Effector memory CD8-positive, alpha-beta T cell (primary cell): ENCODE measurements around the gene MYOZ2.

ENCODE experiments used
- ATAC-seq: fragments of 150-1000 bp; cut with Tn5 transposase; replicated peaks from 2 replicates; pipeline ENCODE4 v1.10.0; 2021; ENCODE audit warnings: mild to moderate bottlenecking, moderate library complexity
- DNase-seq, 3 experiments: peaks; one replicate each; pipeline ENCODE4 v3.0.0; 2021
- H3K27ac Mint-ChIP-seq, 2 donors: one replicate each; pipeline ENCODE4 v1.8.0; 2022; ENCODE audit warnings: mild to moderate bottlenecking in 2 of 2, mixed read lengths in 2 of 2, moderate library complexity in 2 of 2
- H3K27me3 Mint-ChIP-seq, 2 donors: one replicate each; pipeline ENCODE4 v1.8.0; 2022; ENCODE audit warnings: mixed read lengths in 2 of 2
- H3K36me3 Mint-ChIP-seq: one replicate; pipeline ENCODE4 v1.8.0; 2022; ENCODE audit warnings: mild to moderate bottlenecking, moderate library complexity, mixed read lengths; ENCODE audit not compliant: insufficient read depth
- H3K4me1 Mint-ChIP-seq, 2 donors: one replicate each; pipeline ENCODE4 v1.8.0; 2022; ENCODE audit warnings: low read depth in 2 of 2, mixed read lengths in 2 of 2
- H3K4me3 Mint-ChIP-seq, 2 donors: one replicate each; pipeline ENCODE4 v1.8.0; 2022; ENCODE audit warnings: mild to moderate bottlenecking in 2 of 2, mixed read lengths in 2 of 2, moderate library complexity in 2 of 2
- H3K9me3 Mint-ChIP-seq, 2 donors: one replicate each; pipeline ENCODE4 v1.8.0; 2022; ENCODE audit warnings: mixed read lengths in 2 of 2

The MYOZ2 gene

GRCh38 chr4:119179011-119179410 lies 43.4 kb downstream of the MYOZ2 start:
- no peaks in the 10 kb centered on the region for H3K9me3 Mint-ChIP-seq
- H3K27me3 Mint-ChIP-seq = peaks cover 40 to 48% of the 10 kb centered on the region in 2 donors
- no peak overlapping the region for H3K27ac Mint-ChIP-seq
- H3K4me3 Mint-ChIP-seq = no peak overlapping the region
- H3K36me3 Mint-ChIP-seq = no peaks in the 10 kb centered on the region
- ATAC-seq (no peak), DNase-seq (no peak)
- no peaks in the 10 kb centered on the region for H3K4me1 Mint-ChIP-seq

- Mint-ChIP-seq H3K27me3 (peaks cover 27 to 29% of the 10 kb centered on the region in 2 donors), H3K27ac (no peak overlapping the region), H3K4me3 (no peak overlapping the region), H3K9me3 (no peaks in the 10 kb centered on the region), H3K36me3 (no peaks in the 10 kb centered on the region), H3K4me1 (no peaks in the 10 kb centered on the region)
- DNase-seq (no peak), ATAC-seq (no peak)
Measured at GRCh38 chr4:119184128-119184527, 48.5 kb downstream of the MYOZ2 start.

GRCh38 chr4:119189638-119190037 lies 54.0 kb downstream of the MYOZ2 start:
- no peaks in the 10 kb centered on the region for H3K4me1 Mint-ChIP-seq
- H3K27ac Mint-ChIP-seq = no peak overlapping the region
- no peaks in the 10 kb centered on the region for H3K9me3 Mint-ChIP-seq
- H3K4me3 Mint-ChIP-seq = no peak overlapping the region
- no peak for DNase-seq
- peaks cover 8% of the 10 kb centered on the region in 2 donors for H3K27me3 Mint-ChIP-seq
- no peaks in the 10 kb centered on the region for H3K36me3 Mint-ChIP-seq
- ATAC-seq = no peak

GRCh38 chr4:119190354-119190753 lies 54.7 kb downstream of the MYOZ2 start:
- DNase-seq = no peak
- peaks cover 3 to 5% of the 10 kb centered on the region in 2 donors for H3K27me3 Mint-ChIP-seq
- H3K27ac Mint-ChIP-seq = no peak overlapping the region
- H3K36me3 Mint-ChIP-seq = no peaks in the 10 kb centered on the region
- no peaks in the 10 kb centered on the region for H3K9me3 Mint-ChIP-seq
- no peaks in the 10 kb centered on the region for H3K4me1 Mint-ChIP-seq
- H3K4me3 Mint-ChIP-seq = no peak overlapping the region
- no peak for ATAC-seq

GRCh38 chr4:119191505-119191904 lies 55.9 kb downstream of the MYOZ2 start:
- no peak overlapping the region for H3K27ac Mint-ChIP-seq
- H3K9me3 Mint-ChIP-seq = no peaks in the 10 kb centered on the region
- H3K4me1 Mint-ChIP-seq = no peaks in the 10 kb centered on the region
- DNase-seq (no peak), ATAC-seq (no peak)
- H3K27me3 Mint-ChIP-seq = peaks cover 11 to 15% of the 10 kb centered on the region in 2 donors
- no peaks in the 10 kb centered on the region for H3K36me3 Mint-ChIP-seq
- H3K4me3 Mint-ChIP-seq = no peak overlapping the region

GRCh38 chr4:119197772-119198212 lies 62.2 kb downstream of the MYOZ2 start:
- Mint-ChIP-seq H3K27ac (no peak overlapping the region), H3K9me3 (no peaks in the 10 kb centered on the region), H3K4me3 (no peak overlapping the region), H3K27me3 (peaks cover 50 to 55% of the 10 kb centered on the region in 2 donors), H3K4me1 (no peaks in the 10 kb centered on the region), H3K36me3 (no peaks in the 10 kb centered on the region)
- ATAC-seq = no peak
- DNase-seq = no peak

GRCh38 chr4:119204916-119205315 lies 69.3 kb downstream of the MYOZ2 start:
- no peaks in the 10 kb centered on the region for H3K9me3 Mint-ChIP-seq
- ATAC-seq (no peak), DNase-seq (no peak)
- no peaks in the 10 kb centered on the region for H3K4me1 Mint-ChIP-seq
- H3K27me3 Mint-ChIP-seq = peaks cover 21 to 27% of the 10 kb centered on the region in 2 donors
- H3K4me3 Mint-ChIP-seq = no peak overlapping the region
- no peak overlapping the region for H3K27ac Mint-ChIP-seq
- H3K36me3 Mint-ChIP-seq = no peaks in the 10 kb centered on the region

- Mint-ChIP-seq H3K27me3 (peaks cover 13 to 19% of the 10 kb centered on the region in 2 donors), H3K36me3 (no peaks in the 10 kb centered on the region), H3K27ac (no peak overlapping the region), H3K4me1 (peaks cover 1% of the 10 kb centered on the region in 2 donors), H3K9me3 (no peaks in the 10 kb centered on the region), H3K4me3 (no peak overlapping the region)
- DNase-seq (no peak), ATAC-seq (no peak)
Measured at GRCh38 chr4:119205690-119206089, 70.1 kb downstream of the MYOZ2 start.

GRCh38 chr4:119206178-119206577 lies 70.5 kb downstream of the MYOZ2 start:
- Mint-ChIP-seq H3K27ac (no peak overlapping the region), H3K9me3 (no peaks in the 10 kb centered on the region), H3K4me3 (no peak overlapping the region), H3K4me1 (peaks cover 6% of the 10 kb centered on the region in 2 donors), H3K27me3 (peaks cover 8 to 14% of the 10 kb centered on the region in 2 donors), H3K36me3 (no peaks in the 10 kb centered on the region)
- no peak for ATAC-seq
- DNase-seq = no peak

- ATAC-seq = no peak
- H3K4me1 Mint-ChIP-seq = peaks cover 12 to 13% of the 10 kb centered on the region in 2 donors
- no peak overlapping the region for H3K4me3 Mint-ChIP-seq
Measured at GRCh38 chr4:119207051-119207450, 71.4 kb downstream of the MYOZ2 start.

GRCh38 chr4:119209077-119209476 lies 73.4 kb downstream of the MYOZ2 start:
- DNase-seq (no peak), ATAC-seq (no peak)
- no peaks in the 10 kb centered on the region for H3K9me3 Mint-ChIP-seq
- peaks cover 16% of the 10 kb centered on the region for H3K36me3 Mint-ChIP-seq
- no peak overlapping the region for H3K4me3 Mint-ChIP-seq
- no peaks in the 10 kb centered on the region for H3K27me3 Mint-ChIP-seq
- no peak overlapping the region for H3K27ac Mint-ChIP-seq
- H3K4me1 Mint-ChIP-seq = peaks cover 21 to 22% of the 10 kb centered on the region in 2 donors

More at GRCh38 chr4:119207051-119207450, 71.4 kb downstream of the MYOZ2 start:
- peaks cover 6% of the 10 kb centered on the region for H3K36me3 Mint-ChIP-seq
- DNase-seq = no peak
- no peak overlapping the region for H3K27ac Mint-ChIP-seq
- peaks cover 2 to 5% of the 10 kb centered on the region in 2 donors for H3K27me3 Mint-ChIP-seq
- H3K9me3 Mint-ChIP-seq = no peaks in the 10 kb centered on the region

- Mint-ChIP-seq H3K27ac (no peak overlapping the region), H3K4me1 (peaks cover 21 to 22% of the 10 kb centered on the region in 2 donors), H3K9me3 (no peaks in the 10 kb centered on the region), H3K27me3 (no peaks in the 10 kb centered on the region), H3K4me3 (no peak overlapping the region), H3K36me3 (peaks cover 16% of the 10 kb centered on the region)
- DNase-seq (no peak), ATAC-seq (no peak)
Measured at GRCh38 chr4:119209586-119209985, 74.0 kb downstream of the MYOZ2 start.

GRCh38 chr4:119210775-119211174 lies 75.1 kb downstream of the MYOZ2 start:
- peaks cover 21 to 22% of the 10 kb centered on the region in 2 donors for H3K4me1 Mint-ChIP-seq
- H3K36me3 Mint-ChIP-seq = peaks cover 16% of the 10 kb centered on the region
- peak overlapping the region; percentile 93 to 99 for H3K4me3 Mint-ChIP-seq
- no peak for ATAC-seq
- no peaks in the 10 kb centered on the region for H3K9me3 Mint-ChIP-seq
- no peak for DNase-seq
- H3K27ac Mint-ChIP-seq = peak overlapping the region in 1 of 2 donors; percentile 4
- H3K27me3 Mint-ChIP-seq = no peaks in the 10 kb centered on the region

- no peaks in the 10 kb centered on the region for H3K27me3 Mint-ChIP-seq
- no peak for DNase-seq
Measured at GRCh38 chr4:119211867-119212233, 76.2 kb downstream of the MYOZ2 start.

More at GRCh38 chr4:119211867-119212233, 76.2 kb downstream of the MYOZ2 start:
- Mint-ChIP-seq H3K27ac (peak overlapping the region; percentile 84 to 96), H3K4me3 (peak overlapping the region; percentile 93 to 99), H3K9me3 (no peaks in the 10 kb centered on the region), H3K4me1 (peaks cover 21 to 22% of the 10 kb centered on the region in 2 donors), H3K36me3 (peaks cover 16% of the 10 kb centered on the region)
- ATAC-seq = peak; percentile 31
